ENCODE measurements around the gene ZCCHC24.

Gene ZCCHC24

DNA sequence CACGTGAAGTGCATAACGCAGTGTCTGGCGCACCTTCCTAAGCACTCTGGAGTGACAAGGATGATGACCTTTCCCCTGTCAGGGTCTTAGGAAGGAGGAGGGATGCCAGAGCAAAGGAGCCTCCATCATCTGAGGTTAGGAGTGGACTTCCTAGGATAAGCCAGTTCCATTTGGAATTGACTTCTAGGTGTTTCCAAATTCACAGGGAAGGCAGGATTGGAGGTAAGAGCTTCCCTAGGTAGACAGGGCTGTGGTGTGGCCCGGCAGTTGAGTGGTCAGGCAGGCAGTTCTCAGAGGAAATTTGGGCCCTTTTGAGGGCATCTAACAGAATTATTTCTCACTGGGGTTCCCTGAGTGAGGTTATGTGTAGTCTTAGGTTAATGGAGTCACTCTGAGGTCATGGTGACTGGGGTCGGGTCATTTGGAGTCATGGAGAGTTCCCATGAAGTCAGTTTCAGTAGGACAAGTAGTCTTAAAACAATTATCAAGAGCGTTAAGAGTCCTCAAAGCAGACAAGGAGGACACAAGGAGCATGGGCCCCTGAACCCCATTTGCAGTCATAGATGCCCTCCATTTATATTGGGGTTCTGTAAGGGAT, 89.9 kb downstream of the ZCCHC24 start:
- no peak for DNase-seq

DNA sequence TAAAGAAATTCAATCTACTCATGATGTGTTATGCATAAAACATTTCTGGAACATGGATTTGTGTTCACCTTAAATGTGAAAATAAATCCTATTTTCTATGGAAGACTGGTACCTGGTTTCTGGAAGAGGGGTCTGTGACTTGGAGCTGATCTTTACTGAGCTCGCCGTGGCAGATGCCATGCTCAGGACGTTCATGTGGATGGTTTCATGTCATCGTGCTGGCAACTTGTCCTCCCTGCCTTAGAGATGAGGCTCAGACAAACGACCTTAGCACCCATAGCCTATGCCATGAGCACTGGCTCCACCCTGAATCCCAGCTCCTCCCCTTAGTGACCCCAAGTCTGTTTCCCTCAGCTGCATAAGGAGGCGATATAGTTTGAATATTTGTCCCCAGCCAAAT, 90.8 kb downstream of the ZCCHC24 start:
- no peak for DNase-seq

- no peak for DNase-seq
These were observed 91.3 kb downstream of the ZCCHC24 start for GRCh38 chr10:79354141-79354540.

DNA sequence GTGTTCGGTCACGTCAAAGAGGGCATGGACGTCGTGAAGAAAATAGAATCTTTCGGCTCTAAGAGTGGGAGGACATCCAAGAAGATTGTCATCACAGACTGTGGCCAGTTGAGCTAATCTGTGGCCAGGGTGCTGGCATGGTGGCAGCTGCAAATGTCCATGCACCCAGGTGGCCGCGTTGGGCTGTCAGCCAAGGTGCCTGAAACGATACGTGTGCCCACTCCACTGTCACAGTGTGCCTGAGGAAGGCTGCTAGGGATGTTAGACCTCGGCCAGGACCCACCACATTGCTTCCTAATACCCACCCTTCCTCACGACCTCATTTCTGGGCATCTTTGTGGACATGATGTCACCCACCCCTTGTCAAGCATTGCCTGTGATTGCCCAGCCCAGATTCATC, 91.7 kb downstream of the ZCCHC24 start:
- DNase-seq = no peak

- no peak for DNase-seq
These were observed 92.4 kb downstream of the ZCCHC24 start for GRCh38 chr10:79353000-79353406.

DNA sequence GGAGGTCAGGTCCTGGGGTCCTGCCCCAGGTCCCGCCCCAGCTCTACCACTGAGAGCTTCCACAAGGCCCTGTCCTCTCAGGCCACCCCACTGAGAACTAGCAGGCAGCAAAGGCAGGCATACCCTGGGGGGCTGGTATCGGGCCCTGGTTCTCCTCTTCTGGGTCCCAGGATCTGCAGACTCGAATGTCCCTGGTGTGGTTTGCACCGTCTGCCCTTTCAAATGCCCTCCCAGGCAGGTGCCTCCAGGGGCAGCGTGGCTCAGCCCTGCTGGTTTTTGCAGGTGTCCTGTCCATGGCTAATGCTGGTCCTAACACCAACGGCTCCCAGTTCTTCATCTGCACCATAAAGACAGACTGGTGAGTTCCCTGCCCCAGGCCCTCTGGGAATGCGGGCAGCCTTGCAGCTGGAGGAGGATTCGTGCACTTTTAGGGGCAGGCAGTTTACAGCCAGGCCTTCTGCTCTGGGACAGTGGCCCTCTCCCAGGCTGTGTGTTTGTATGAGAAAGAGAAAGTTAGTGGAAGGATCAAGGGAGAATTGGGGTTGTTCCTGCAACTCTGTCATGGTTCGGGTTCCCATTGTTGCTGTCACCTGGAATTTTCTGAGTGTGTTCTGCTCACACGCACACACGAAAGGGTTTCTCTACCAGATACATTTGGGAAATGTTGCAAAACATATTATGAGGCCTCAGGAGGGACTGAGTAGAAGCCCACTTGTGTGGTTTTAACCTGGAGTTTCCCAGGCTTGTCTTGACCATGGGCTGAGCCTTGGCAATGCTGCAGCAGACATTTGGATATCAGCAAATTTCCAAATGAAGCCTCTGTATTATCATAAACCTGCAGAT, 93.2 kb downstream of the ZCCHC24 start:
- DNase-seq = no peak

DNA sequence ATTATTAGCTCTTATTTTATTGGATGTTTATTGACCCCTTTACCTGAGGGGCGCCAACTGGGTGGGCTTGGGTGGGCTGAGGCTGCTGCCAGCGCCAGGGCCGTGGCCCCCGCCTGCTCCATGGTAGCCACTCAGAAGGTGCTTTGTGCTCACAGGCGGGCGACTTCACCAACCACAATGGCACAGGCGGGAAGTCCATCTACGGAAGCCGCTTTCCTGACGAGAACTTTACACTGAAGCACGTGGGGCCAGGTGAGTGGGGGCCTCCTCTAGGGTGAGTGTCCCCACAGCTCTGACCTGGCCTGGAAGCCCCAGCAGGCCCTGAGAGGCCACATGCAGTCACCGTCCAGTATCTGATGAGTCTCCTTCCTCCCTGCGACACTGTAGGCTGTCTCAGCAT, 94.1 kb downstream of the ZCCHC24 start:
- DNase-seq = no peak

DNA sequence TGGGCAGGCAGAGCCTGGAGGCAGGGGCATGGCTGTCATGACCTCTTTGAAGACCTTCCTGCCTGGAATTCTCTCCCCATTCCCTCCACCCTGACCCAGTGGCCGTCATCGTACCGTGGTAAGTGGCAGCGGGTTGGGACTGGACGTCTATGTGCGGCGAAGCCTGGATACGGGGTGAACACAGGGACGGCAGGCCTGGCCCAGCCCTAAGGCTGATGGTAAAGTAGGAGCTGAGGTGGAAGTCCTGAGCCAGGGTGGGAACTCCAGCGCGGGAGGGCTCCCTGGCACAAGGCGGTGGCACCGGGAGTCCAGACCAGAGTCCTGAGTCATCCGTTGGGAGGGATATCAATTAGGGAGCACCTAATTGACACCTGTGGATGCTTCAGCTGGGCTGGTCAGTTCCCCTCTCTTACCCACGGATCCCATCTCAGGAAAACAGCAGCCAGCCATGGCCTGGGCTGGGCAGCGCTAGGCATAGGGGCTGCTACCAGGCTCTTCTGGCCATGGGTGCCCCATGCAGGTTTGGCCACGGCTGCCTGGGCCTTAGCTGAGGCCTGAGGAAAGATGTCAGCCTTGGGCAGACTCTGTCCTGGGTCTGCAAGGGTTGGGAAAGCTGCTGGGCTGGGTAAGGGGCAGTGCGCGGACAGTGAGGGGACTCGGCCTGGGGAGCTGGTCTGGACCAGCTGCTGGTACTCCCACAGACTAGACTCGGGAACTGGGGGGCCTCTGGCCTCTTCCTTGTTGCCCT, 94.8 kb downstream of the ZCCHC24 start:
- DNase-seq = no peak

DNA sequence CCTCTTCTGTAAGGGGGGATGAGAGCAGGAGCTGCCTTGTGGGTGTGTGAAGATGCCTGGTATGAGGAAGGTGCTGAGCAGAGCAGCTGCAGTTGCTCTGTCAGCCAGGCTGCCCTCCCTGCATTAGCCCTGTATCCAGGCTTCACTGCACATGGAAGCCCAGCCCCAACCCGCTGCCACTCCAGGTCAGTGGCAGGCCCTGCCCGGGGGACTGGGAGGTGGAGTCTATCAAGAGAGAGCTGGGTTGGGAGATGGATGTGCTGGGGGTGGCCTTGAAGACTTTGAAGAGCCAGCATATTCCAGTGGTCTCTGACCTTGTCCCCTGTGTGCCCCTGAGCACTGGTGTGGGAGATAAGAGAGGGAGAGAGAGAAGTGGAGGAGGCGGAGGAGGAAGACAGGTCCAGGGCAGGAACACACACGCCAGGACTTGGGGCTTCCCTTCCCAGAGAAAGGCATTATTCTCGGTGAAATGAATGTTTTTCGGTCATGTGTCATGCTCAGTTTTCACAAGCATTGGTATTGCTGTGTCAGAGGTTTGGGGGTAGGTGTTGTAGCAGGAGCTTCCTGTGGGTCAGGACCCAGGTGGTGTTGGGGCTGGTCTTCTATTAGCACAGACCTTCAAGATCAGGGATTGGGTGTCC, 95.5 kb downstream of the ZCCHC24 start:
- DNase-seq = no peak

DNA sequence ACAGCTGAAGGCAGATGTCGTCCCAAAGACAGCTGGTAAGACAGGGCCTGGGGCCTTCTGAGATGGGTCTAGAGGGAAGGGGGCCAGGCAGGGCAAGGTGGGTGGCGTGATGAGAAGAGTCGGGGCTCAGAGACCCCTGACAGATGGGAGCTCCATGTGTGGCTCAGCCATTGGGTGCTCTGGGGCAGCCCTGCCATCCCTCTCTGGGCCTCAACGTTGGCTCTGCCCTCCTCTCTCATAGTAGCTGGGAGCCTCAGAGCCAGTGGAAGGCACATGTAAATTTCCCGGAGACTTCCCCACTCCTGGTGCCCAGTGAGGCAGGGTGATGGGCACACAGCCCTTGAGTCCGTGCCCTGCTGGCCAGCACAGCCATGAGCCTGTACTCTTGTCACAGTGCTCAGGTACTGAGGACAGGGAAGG, 96.3 kb downstream of the ZCCHC24 start:
- DNase-seq = no peak

- DNase-seq = no peak
These were observed 96.8 kb downstream of the ZCCHC24 start for GRCh38 chr10:79348640-79348988.

DNA sequence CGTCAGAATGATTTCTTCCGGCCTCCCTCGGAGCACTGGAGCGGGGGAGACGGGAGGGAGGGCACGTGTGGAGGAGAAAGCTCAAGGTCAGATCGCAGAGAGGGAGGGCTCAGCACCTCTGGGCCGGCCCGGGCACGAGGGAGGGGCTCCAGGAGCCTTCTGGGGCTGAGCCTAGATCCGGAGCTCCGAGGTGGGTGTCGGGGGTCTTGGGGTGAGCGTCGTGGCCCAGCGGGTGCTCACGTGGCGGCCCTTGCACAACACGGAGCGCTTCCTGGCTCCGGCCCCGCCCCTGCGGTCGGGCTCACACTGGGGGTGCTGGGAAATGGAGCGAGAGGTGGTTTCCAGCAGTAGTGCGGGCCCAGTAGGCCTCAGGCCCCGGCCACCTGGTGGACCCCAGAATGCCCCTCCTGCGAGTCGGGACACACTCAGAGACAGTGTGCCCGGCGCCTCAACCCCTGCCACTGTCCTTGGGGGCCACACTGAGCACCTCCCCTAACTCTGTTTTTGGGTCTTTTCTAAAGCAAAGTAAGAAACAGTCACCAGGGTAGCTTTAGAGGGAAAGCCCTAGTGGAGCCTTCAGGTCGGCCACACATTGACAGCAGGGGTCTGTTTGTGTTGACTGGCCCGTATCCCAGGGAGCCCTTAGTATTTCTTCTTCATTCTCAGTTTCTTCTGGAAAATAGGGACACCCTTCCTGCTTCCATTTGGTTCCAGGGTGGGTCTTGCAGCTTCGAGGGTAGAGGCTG, 97.4 kb downstream of the ZCCHC24 start:
- peak; percentile 92 for DNase-seq

- peak; percentile 98 for DNase-seq
These were observed 98.1 kb downstream of the ZCCHC24 start, which contains the start of gene PPIF for GRCh38 chr10:79347226-79347893. Gene PPIF, plus strand, starts transcription at chr10:79347469. Its CDS starts 80 bp downstream, at chr10:79347549.

DNA sequence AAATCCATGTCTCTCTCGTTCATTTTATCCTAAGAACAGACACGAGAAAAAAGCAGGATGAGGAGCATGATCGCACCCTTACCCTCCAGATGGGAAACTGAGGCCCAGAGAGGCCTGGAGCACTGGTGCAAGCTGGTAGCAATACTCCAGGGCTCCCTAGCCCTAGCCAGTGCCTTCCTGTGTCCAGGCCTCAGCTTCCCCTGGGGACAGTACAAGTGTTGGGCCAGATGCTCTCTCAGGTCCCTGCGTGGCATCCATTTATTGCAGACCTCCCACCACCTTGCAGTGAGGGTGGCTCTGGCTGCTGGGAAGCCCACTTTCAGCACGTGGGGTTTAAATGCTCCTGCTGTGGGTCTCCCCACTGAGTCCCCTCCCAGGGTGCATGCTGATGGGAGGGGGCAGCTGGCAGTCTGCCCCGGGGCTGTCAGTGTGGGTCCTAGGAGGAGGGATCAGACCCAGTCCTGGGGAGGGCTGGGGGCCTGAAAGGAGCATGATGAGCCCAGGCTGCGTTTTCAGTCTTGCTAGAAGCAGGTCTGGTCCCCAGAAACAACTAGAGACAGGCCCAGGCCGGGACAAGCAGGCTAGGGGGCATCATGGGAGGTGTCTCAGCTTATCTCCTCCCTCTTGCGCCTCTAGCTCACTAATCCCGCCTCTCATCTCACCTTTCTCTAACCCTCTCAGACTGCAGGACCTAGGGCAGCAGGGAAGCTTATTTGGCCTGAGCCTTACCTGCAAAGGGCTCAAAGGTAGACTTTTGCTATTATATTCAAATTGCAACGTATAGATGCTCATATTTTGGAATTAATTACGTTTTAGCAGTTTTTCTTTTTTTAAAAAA, 98.8 kb downstream of the ZCCHC24 start:
- DNase-seq = peak; percentile 61

GRCh38 chr10:79346012-79346340, 99.4 kb downstream of the ZCCHC24 start:
- DNase-seq = no peak

DNA sequence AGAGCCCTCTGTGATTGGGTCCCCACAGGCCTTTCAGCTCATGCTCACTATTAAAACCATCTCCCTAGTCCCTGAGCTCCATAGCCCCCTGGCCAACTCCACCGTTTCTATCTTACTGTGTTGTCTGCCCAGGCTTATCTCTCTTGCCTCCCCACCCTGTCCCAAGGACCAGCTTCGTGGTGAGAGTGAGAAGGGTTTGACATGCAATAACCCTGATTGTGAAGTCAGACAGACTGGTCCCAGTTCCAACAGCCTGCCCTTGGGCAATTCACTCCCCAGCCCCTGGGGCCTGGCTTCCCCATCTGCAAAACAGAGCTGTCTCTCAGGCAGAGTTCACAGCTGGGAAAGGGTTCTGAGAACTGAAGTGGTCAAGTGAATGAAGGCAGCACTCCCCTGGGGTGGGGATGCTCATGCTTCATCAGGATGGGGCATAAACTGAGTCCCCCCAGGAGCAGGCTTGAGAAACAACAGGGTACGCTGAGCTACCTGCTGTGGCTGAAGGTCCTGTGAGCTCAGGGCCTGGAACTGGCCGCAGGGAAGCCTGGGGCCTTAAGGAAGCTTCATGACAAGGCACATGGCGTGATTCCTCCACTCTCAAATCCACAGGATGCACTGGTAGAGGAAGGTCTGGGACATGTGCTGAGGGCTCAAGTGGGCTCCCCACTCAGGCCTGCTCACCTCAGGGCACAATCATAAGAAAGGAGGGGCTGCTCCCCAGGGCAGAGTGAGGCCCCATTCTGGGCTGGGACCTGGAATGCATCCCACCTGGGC, 100.0 kb downstream of the ZCCHC24 start:
- DNase-seq = peak; percentile 51

DNA sequence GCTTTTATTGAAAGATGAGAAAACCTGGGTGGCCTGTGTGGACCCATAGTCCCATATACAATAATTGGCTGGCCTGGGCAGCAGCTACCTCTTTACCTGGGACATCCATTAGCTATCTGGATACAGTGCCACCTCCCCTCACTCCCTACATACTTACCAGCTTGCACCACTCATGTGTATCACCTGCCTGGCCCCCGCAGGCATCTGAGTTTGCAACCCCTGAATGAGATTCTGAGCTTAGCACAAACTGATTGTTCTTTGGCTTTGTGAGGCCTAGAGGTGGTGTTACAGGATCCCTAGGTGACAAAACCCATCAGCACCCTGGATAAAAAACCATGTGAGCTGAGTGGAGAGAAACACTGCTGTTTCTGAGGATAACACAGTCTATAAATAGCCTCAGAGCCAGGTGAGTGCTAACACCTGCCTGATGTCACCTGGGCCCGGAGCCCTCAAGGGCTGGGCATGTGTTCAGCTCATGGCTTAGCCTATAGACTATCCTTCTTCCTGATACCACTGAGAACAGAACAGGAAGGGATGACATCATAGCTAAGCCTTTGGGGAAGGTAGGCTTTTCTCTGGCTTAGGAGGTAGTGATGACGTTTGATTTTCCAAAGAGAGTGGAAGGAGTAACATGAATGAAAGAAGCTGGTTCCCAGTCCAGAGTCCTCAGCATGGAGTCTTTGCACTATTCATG, 100.8 kb downstream of the ZCCHC24 start:
- peak; percentile 49 for DNase-seq

DNA sequence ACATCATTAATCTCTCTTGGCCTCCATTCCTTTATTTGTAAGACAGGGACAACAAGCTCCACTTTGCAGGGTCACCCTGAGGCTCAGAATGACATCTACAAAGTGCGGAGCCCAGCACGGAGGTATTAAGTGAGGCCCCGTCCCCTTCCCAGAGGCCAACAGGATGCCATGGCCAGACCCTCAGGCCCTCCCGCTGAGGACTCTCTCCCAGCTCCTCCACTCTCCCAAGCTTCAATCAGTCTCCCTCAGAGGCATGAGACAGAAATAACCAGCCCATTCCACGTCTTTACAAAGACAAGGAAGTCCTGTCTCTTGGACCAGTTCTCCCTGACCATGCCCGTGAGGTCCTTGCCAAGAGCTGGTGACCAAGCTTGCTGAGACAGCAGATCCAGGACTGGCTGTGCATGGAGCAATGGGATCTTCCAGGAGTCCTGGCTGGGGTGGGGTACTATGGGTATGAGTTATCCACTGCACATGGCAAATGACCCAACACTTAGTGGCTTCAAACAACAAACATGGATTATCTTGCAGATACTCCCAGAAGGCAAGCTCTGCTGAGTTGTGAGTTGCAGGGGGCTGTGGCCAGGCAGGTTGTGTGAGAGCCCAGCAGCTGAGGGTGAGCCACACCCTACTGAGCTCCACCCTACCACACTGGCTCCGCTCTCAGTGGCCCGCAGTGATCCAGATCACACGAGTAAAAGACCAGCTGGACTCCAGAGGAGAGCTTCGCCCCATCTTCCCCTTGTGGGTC, 102.4 kb downstream of the ZCCHC24 start:
- peak; percentile 53 for DNase-seq

GRCh38 chr10:79342295-79342761, 103.1 kb downstream of the ZCCHC24 start:
- no peak for DNase-seq
